ENCODE measurements around the gene USHBP1. TPM values are rescaled to one million over a fixed set of nuclear protein-coding genes. Genes with fewer than 3 reads are reported as not detected.
"Not testable (repeated sequence)": the region's sequence is repeated elsewhere in the genome, so short reads cannot be mapped to it uniquely, and the experiment has no call there.

USHBP1 gene
- polyA plus RNA-seq, 3 donors from 2014 or later, result not detected

DNA sequence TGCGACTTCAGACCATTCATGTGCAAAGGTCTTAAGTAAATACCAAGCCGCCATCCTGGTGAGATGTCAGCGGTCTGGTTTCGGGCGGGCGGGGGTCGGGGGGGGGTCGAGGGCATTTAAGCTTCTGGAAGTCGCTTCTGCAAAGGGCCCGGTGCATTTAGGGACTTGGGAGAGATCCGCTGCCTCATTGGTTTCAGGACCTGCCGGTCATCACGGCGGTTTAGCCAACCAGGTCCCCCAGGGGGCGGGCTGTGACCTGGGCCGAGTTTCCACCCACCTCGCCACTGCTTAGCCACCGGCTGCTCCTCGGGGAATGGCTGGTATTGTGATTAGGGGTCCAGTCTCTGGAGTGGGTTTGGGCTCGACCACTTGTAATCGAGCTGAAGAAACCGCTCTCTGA, 24.9 kb upstream of the USHBP1 start:
- no peak overlapping the region for H3K27ac Mint-ChIP-seq
- DNase-seq, result peak; percentile 37 to 39 (median 38)

DNA sequence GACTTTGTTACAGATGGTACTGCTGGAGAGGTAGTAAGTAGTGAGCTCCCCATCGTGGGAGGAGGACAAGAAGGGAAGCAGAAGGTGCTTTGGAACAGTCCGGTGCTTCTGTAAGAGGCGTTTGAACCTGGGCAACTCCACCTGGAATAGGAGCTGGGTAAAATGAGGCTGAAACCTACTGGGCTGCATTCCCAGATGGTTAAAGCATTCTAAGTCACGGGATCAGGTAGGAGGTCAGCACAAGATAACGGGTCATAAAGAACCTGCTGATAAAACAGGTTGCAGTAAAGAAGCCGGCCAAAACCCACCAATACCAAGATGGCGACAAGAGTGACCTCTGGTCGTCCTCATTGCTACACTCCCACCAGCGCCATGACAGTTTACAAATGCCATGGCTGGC, 22.2 kb upstream of the USHBP1 start:
- Mint-ChIP-seq H3K27me3 (ENCODE audit: low read depth in 3 of 3) (peaks cover 3 to 8% (median 3%) of the 10 kb centered on the region in 3 donors), H3K27ac (no peak overlapping the region), H3K9me3 (peaks cover 0 to 2% (median 0%) of the 10 kb centered on the region in 6 donors), H3K4me3 (no peak overlapping the region), H3K36me3 (no peaks in the 10 kb centered on the region), H3K4me1 (peaks cover 0 to 7% of the 10 kb centered on the region in 2 donors)
- DNase-seq, result no peak

More for the DNA sequence above, 24.9 kb upstream of the USHBP1 start:
- peaks cover 5 to 6% of the 10 kb centered on the region in 2 donors for H3K4me1 Mint-ChIP-seq
- peaks cover 0 to 2% (median 0%) of the 10 kb centered on the region in 6 donors for H3K9me3 Mint-ChIP-seq
- H3K4me3 Mint-ChIP-seq, result no peak overlapping the region
- H3K27me3 Mint-ChIP-seq (ENCODE audit: low read depth in 3 of 3), result peaks cover 1 to 5% (median 3%) of the 10 kb centered on the region in 3 donors
- no peaks in the 10 kb centered on the region for H3K36me3 Mint-ChIP-seq

DNA sequence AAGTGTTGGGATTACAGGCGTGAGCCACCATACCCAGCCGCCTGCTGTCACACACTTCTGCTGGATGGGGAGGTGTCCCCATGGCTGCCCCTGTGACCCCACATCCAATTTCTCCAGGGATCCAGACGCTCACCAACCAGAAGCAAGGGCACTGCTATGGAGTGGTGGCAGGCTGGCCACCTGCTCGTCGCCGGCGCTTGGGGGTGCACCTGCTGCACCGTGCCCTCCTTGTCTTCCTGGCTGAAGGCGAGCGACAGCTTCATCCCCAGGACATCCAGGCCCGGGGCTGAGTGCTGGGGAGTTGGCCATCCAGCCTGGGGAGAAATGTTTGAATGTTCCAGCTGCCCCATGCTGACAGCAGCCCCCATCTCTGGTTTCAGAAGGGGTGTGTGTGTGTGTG, 21.7 kb upstream of the USHBP1 start:
- no peak for DNase-seq
- H3K4me3 Mint-ChIP-seq, result no peak overlapping the region
- H3K36me3 Mint-ChIP-seq, result no peaks in the 10 kb centered on the region
- H3K4me1 Mint-ChIP-seq, result peaks cover 0 to 7% of the 10 kb centered on the region in 2 donors
- peaks cover 0 to 2% (median 0%) of the 10 kb centered on the region in 6 donors for H3K9me3 Mint-ChIP-seq
- no peak overlapping the region for H3K27ac Mint-ChIP-seq
- H3K27me3 Mint-ChIP-seq (ENCODE audit: low read depth in 3 of 3), result peaks cover 3 to 10% (median 5%) of the 10 kb centered on the region in 3 donors

DNA sequence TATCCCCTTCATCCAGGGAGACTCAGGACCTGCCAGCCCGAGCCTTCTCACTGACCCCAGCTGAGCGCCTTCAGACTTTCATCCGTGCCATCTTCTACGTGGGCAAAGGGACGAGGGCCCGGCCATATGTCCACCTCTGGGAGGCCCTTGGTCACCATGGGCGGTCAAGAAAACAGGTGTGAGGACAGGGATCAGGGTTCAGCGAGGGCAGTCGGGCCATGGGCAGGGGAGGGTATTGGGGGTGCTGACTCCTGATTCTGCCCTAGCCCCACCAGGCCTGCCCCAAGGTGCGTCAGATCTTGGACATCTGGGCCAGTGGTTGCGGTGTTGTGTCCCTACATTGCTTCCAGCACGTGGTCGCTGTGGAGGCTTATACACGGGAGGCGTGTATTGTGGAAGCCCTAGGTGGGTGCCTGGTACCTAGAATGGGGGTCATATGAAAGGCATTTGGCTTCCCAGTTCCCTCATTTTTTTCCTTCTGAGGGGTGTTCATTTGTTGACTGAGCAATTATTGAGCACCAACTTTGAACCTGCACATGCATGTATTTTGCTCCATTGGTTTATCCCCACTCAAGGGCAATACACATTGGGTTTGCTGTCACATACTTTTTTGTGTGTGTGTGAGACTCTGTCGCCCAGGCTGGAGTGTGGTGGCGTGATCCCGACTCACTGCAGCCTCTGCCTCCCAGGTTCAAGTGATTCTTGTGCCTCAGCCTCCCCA, 21.0 kb upstream of the USHBP1 start:
- H3K4me3 Mint-ChIP-seq, result no peak overlapping the region
- H3K27ac Mint-ChIP-seq, result no peak overlapping the region
- peaks cover 0 to 8% of the 10 kb centered on the region in 2 donors for H3K4me1 Mint-ChIP-seq

DNA sequence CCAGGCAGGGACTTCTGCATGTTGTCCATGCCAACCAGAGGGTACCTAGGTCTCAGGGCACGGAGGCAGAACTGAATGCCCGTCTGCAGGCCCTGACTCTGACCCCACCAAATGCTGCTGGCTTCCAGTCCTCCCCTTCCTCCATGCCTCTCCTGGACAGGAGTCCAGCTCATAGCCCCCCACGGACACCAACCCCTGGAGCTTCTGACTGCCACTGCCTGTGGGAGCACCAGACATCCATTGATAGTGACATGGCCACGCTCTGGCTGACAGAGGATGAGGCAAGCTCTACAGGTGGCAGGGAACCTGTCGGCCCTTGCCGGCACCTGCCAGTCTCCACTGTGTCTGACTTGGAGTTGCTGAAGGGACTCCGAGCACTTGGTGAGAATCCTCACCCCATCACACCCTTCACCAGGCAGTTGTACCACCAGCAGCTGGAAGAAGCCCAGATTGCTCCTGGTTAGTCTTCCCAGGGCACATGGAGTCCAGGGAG, 19.0 kb upstream of the USHBP1 start:
- Mint-ChIP-seq H3K27ac (no peak overlapping the region), H3K9me3 (peaks cover 0 to 1% (median 0%) of the 10 kb centered on the region in 6 donors), H3K4me1 (peaks cover 0 to 8% of the 10 kb centered on the region in 2 donors), H3K36me3 (peaks cover 0 to 2% (median 0%) of the 10 kb centered on the region in 3 donors), H3K4me3 (no peak overlapping the region), H3K27me3 (ENCODE audit: low read depth in 3 of 3) (peaks cover 5 to 9% (median 8%) of the 10 kb centered on the region in 3 donors)
- DNase-seq, result no peak

More for the DNA sequence above, 21.0 kb upstream of the USHBP1 start:
- no peak for DNase-seq
- H3K9me3 Mint-ChIP-seq, result peaks cover 0 to 2% (median 0%) of the 10 kb centered on the region in 6 donors
- no peaks in the 10 kb centered on the region for H3K36me3 Mint-ChIP-seq
- peaks cover 2 to 10% (median 7%) of the 10 kb centered on the region in 3 donors for H3K27me3 Mint-ChIP-seq (ENCODE audit: low read depth in 3 of 3)

DNA sequence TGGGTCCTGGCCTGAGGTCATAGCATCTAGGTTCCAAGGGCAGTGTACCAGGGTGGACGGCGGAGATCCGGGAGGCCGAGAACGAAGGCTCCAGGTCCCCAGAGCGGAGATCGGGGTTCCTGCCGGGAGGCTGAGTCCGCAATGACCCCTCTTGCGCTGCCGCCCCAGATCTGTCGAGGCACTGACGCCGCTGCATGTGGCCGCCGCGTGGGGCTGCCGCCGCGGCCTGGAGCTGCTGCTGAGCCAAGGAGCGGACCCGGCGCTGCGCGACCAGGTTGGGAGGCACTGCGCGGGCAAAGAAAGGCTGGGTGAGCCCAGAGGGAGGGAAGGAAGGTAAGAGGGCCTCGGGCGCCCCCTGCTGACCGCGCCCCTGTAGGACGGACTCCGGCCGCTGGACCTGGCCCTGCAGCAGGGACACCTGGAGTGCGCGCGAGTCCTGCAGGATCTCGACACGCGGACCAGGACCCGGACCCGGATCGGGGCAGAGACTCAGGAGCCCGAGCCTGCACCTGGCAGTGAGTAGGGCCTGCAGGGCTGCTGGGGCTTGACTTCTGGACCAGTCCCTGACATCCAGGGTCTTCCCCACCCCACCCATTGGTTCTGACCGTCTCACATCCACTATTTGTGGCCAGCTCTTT, 18.1 kb upstream of the USHBP1 start:
- Mint-ChIP-seq H3K9me3 (peaks cover 0 to 1% (median 0%) of the 10 kb centered on the region in 6 donors), H3K4me1 (peaks cover 0 to 8% of the 10 kb centered on the region in 2 donors), H3K27ac (no peak overlapping the region), H3K36me3 (peaks cover 0 to 2% (median 0%) of the 10 kb centered on the region in 3 donors), H3K27me3 (ENCODE audit: low read depth in 3 of 3) (peaks cover 5 to 6% (median 5%) of the 10 kb centered on the region in 3 donors), H3K4me3 (peak overlapping the region; percentile 47 to 71 (median 63))
- DNase-seq, result peak; percentile 70 to 76 (median 75)

DNA sequence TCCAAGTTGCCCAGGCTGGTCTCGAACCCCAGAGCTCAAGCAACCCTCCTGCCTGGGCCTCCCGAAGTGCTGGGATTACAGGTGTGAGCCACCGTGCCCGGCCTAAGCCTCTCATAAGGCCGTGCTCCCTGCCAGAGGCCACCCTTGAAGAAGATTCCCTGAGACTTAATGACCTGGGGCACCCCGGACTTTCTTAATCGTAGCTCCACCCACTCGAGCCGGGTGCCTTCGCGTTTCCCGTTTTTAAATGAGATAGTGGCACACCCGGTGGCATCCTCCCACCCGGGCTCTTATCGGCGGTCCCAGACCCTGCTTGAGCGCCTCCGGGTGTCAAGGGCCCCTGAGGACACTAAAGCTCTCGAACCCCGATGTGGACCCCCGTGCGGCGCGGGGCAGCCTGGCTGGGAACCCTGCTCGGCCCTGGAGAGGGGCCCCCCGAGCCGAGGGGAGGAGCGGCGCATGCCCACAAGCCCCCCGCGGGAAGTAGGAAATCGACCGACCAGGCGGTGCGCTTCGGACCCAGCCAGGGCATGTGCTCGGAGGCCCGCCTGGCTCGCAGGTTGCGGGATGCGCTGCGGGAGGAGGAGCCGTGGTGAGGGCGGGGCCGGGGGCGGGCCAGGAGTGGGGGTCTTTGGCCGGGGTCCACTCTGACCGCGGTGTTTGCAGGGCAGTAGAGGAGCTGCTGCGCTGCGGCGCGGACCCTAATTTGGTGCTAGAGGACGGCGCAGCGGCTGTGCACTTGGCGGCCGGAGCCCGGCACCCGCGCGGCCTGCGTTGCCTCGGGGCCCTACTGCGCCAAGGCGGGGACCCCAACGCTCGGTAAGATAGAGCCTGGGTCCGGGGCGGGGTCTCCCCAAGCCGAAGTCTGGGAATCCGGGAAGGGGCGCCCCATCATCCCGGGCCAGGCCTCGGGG, 17.1 kb upstream of the USHBP1 start, which contains the start of gene ANKLE1:
TSS of gene ANKLE1 (plus strand) at position 511 of the 914 bp plus-strand sequence. CDS start at position 531, 20 bp downstream.
- peaks cover 0 to 8% of the 10 kb centered on the region in 2 donors for H3K4me1 Mint-ChIP-seq
- H3K27me3 Mint-ChIP-seq (ENCODE audit: low read depth in 3 of 3), result peaks cover 5 to 6% (median 5%) of the 10 kb centered on the region in 3 donors
- H3K36me3 Mint-ChIP-seq, result peaks cover 2 to 9% (median 5%) of the 10 kb centered on the region in 3 donors
- H3K9me3 Mint-ChIP-seq, result peaks cover 0 to 1% (median 0%) of the 10 kb centered on the region in 6 donors
- DNase-seq, result no peak
- no peak within 1 kb of the TSS for H3K27ac Mint-ChIP-seq
- peak within 1 kb of the TSS; percentile 47 to 71 (median 63) for H3K4me3 Mint-ChIP-seq

DNA sequence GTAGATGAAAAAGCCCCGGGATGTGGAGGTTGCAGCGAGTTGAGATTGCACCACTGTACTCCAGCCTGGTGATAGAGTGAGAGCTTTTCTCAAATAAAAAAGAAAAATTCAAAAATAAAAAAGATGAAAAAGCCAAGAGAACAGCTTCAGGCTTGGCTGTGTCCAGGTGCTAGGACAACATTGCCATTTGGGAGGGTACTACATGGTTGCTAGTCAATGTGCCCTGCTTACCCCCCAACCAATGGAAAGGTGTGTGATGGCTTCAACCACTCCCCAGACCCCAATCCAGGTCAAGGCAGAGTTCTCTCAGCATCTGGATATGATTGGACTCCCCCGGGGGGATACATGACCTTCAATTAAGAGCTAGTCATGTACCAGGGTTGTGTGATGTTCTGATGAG, 14.9 kb upstream of the USHBP1 start:
- peaks cover 5 to 18% (median 7%) of the 10 kb centered on the region in 3 donors for H3K36me3 Mint-ChIP-seq
- peaks cover 0 to 1% (median 0%) of the 10 kb centered on the region in 6 donors for H3K9me3 Mint-ChIP-seq
- no peak for DNase-seq
- H3K4me3 Mint-ChIP-seq, result no peak overlapping the region
- H3K4me1 Mint-ChIP-seq, result peaks cover 0 to 8% of the 10 kb centered on the region in 2 donors
- peaks cover 5 to 6% (median 5%) of the 10 kb centered on the region in 3 donors for H3K27me3 Mint-ChIP-seq (ENCODE audit: low read depth in 3 of 3)
- no peak overlapping the region for H3K27ac Mint-ChIP-seq

DNA sequence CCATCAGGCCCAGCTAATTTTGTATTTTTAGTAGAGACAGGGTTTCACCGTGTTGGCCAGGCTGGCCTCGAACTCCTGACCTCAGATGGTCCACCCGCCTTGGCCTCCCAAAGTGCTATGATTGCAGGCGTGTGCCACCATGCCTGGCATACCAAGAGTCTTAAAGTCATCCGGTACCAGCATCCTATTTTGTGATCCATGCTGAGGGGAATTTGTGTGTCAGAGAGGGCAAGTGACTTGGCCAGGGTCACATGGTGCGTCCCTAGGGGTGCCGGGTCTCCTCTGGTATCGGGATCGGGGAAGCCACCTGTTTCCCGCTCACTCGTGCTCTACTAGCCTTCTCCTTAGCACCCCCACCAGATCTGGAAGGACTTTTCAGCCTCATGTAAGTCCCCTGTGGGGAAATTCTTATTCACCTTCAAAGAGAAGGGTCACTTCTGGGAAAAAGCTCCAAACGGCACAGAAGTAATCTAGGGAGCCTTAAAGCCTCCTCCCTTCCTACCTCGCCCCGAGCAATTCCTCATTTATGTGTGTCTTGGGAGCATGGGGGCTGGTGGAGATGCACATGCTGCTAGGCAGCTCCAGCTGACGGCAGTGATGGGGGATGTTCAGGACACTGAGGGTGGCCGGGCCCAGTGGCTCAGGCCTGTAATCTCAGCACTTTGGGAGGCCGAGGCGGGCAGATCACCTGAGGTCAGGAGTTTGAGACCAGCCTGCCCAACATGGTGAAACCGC, 11.1 kb upstream of the USHBP1 start:
- Mint-ChIP-seq H3K27ac (no peak overlapping the region), H3K4me1 (no peaks in the 10 kb centered on the region), H3K27me3 (ENCODE audit: low read depth in 3 of 3) (peaks cover 0 to 3% (median 2%) of the 10 kb centered on the region in 3 donors), H3K36me3 (peaks cover 5 to 23% (median 7%) of the 10 kb centered on the region in 3 donors), H3K9me3 (no peaks in the 10 kb centered on the region), H3K4me3 (no peak overlapping the region)
- DNase-seq, result no peak

DNA sequence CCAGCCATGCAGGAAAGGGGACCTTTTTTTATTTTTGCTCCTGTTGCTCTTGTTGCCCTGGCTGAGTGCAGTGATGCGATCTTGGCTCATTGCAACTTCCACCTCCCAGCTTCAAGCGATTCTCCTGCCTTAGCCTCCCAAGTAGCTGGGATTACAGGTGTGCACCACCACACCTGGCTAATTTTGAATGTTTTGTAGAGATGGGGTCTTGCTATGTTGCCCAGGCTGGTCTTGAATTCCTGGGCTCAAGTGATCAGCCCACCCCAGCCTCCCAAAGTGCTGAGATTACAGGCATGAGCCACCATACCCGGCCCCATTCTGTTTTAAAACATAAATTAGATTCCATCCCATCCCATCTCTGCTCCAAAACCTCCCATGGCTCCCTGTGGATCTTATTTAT, 10.3 kb upstream of the USHBP1 start:
- not testable (repeated sequence) for H3K9me3 Mint-ChIP-seq; DNase-seq; H3K4me1 Mint-ChIP-seq; H3K27ac Mint-ChIP-seq; H3K27me3 Mint-ChIP-seq (ENCODE audit: low read depth in 3 of 3); H3K4me3 Mint-ChIP-seq
- H3K36me3 Mint-ChIP-seq, result peaks cover 5 to 27% (median 7%) of the 10 kb centered on the region in 3 donors

DNA sequence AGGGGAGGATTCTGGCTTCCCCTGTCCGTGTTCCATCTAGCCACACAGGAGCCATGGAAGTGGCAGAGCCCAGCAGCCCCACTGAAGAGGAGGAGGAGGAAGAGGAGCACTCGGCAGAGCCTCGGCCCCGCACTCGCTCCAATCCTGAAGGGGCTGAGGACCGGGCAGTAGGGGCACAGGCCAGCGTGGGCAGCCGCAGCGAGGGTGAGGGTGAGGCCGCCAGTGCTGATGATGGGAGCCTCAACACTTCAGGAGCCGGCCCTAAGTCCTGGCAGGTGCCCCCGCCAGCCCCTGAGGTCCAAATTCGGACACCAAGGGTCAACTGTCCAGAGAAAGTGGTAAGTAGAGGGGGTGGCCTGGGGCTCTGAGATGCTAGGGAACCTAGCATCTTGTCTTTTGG, 4.2 kb upstream of the USHBP1 start:
- H3K4me1 Mint-ChIP-seq, result peaks cover 18 to 19% of the 10 kb centered on the region in 2 donors
- peak overlapping the region; percentile 10 to 54 (median 36) for H3K4me3 Mint-ChIP-seq
- DNase-seq, result no peak
- peaks cover 0 to 10% (median 0%) of the 10 kb centered on the region in 3 donors for H3K36me3 Mint-ChIP-seq
- H3K27me3 Mint-ChIP-seq (ENCODE audit: low read depth in 3 of 3), result peaks cover 5 to 9% (median 6%) of the 10 kb centered on the region in 3 donors
- H3K27ac Mint-ChIP-seq, result no peak overlapping the region
- H3K9me3 Mint-ChIP-seq, result no peaks in the 10 kb centered on the region

DNA sequence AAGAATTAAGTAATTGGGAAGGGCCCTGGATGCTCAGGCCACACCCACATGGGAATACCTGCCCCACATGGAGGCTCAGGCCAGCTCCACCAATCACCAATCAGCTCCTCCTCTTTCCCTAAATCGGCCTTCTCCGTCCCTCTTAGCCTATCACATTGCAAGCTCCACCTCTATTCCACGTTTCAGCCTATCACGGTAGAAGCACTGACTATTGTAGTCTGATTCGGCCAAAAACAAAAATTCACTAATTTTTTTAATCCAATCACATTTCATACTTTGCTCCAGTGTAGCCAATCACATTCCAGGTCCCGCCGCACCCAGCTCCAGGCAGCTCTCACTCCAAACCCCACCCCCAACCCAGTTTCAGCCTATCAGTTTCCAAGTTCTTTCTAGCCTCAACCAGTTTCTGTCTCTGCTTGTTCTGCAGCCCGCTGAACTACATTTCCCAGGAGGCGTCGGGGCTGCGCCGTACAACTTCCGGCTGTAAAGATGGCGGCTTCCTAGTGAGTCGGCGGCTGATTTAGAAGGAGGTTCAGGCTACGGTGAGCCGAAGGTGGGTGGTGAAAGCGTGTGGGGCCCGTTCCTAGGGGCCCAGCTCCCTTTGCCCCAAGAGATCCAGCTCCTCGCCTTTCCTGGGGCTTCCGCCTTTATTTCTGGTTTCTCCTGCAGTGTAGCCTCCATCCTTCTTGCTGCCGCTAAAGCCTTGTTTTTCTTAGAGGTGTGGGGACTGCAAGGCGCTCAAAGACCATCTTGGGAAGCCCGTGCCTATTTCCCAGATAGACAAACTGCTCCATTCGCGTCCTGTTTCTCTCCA, 2.6 kb upstream of the USHBP1 start, which contains the start of gene BABAM1:
TSS of gene BABAM1 (plus strand) at position 469 of the 814 bp plus-strand sequence. CDS start 1,364 bp downstream, outside the sequence.
- Mint-ChIP-seq H3K27me3 (ENCODE audit: low read depth in 3 of 3) (peaks cover 5 to 9% (median 6%) of the 10 kb centered on the region in 3 donors), H3K27ac (peak within 1 kb of the TSS; percentile 65 to 94 (median 84)), H3K4me3 (peak within 1 kb of the TSS; percentile 71 to 89 (median 82)), H3K9me3 (no peaks in the 10 kb centered on the region), H3K4me1 (peaks cover 18 to 19% of the 10 kb centered on the region in 2 donors), H3K36me3 (peaks cover 0 to 10% (median 0%) of the 10 kb centered on the region in 3 donors)
- DNase-seq, result peak; percentile 97

Measured in immature natural killer cell (primary cell).